Loucy (cell line): ENCODE measurements around the gene ARGLU1.

ENCODE experiments used
- CTCF ChIP-seq: fragments of 200-600 bp; sonication (generic); conservative IDR thresholded peaks from 2 replicates; pipeline ENCODE4 v1.5.1; 2014; ENCODE audit warnings: mild to moderate bottlenecking, antibody characterized with exemption, low read length
- EZH2phosphoT487 ChIP-seq: fragments of 200-600 bp; IDR thresholded peaks from 2 replicates; pipeline ENCODE4 v1.6.1; 2018; ENCODE audit warnings: antibody characterized with exemption, mild to moderate bottlenecking, moderate library complexity, borderline replicate concordance

GRCh38 chr13:106601489-106601888 is 33.6 kb upstream of the ARGLU1 start:
- no peak for TF ChIP-seq CTCF
- TF ChIP-seq EZH2phosphoT487 = no peak
